IPS-18c (cell line): ENCODE results near the gene EIF5.

Experiments used
- H3K4me3 ChIP-seq: 2 replicates; pipeline ENCODE4 v1.7.0; 2013; ENCODE audit warnings: low read depth, mild to moderate bottlenecking, low read length, moderate library complexity; ENCODE audit not compliant: insufficient read depth
- H3K9me3 ChIP-seq: one replicate; pipeline ENCODE4 v1.6.1; 2013; ENCODE audit warnings: mild to moderate bottlenecking, low read length, moderate library complexity; ENCODE audit not compliant: control insufficient read depth, insufficient read depth

The EIF5 gene

GRCh38 chr14:103380719-103381377, 46.8 kb downstream of the EIF5 start:
- Histone ChIP-seq H3K4me3 (no peak overlapping the region), H3K9me3 (no peaks in the 10 kb centered on the region)

DNA sequence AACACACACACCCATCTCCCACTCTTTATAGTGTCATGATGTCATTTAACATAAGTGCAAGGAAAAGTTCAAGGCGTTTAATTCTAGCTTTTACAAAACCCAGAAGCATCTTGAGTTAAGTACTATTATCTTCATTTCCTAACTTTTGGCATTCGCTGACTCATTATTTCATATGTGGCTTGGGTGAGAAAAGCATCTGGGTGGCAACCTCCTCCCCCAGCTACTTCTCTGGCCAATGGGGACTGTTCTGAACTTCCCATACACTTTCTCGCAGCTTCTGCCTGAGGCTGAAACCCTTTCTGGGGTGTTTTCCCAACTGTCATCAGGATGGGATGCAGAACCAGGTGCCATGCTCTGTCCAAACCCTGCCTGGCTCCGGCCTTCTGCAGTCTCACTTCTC, 48.3 kb downstream of the EIF5 start:
- no peak overlapping the region for H3K4me3 ChIP-seq
- no peaks in the 10 kb centered on the region for H3K9me3 ChIP-seq

- peak overlapping the region; percentile 94 for H3K4me3 ChIP-seq
Measured at GRCh38 chr14:103384450-103385151, 50.6 kb downstream of the EIF5 start.

GRCh38 chr14:103385152-103385928, 51.3 kb downstream of the EIF5 start, which contains the start of gene MARK3:
Gene MARK3 (plus strand): TSS chr14:103385415. CDS start chr14:103386030, 615 bp downstream.
- Histone ChIP-seq H3K4me3 (peak within 1 kb of the TSS; percentile 94), H3K9me3 (no peaks in the 10 kb centered on the region)

More at GRCh38 chr14:103384450-103385151, 50.6 kb downstream of the EIF5 start:
- H3K9me3 ChIP-seq = no peaks in the 10 kb centered on the region

GRCh38 chr14:103385929-103386712, 52.1 kb downstream of the EIF5 start:
- Histone ChIP-seq H3K4me3 (peak overlapping the region; percentile 94), H3K9me3 (no peaks in the 10 kb centered on the region)

DNA sequence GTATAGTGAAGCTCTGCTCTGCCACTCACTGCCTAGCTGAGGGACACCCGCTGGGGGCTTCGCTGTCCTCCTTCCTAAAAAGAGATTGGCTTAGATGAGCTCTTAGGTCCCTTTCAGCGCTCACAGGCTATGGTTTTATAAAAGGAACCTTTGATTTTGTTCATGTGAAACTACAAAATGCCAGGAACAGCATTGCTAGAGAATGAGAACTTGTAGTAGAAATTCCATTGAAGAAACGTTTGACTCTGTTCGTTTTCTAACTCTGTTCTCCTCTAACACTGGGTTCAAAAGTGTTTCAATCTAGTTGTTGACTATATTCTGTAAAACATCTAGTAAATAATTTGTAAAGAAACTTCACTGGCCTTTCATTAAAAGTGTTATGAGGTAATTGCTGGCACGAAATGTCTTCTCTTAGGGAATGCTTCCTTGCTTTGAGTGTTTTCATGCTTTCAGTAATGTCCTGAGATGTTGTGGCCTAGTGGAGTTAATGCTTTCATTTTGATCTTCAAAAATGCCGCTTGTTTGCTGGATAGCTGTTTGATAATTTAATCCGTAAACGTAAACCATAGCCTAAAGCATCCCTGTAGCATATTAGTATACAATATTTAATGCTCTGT, 52.8 kb downstream of the EIF5 start:
- Histone ChIP-seq H3K4me3 (peak overlapping the region; percentile 94), H3K9me3 (no peaks in the 10 kb centered on the region)

GRCh38 chr14:103388664-103389063, 54.6 kb downstream of the EIF5 start:
- Histone ChIP-seq H3K9me3 (no peaks in the 10 kb centered on the region), H3K4me3 (no peak overlapping the region)

GRCh38 chr14:103390605-103391004, 56.6 kb downstream of the EIF5 start:
- no peaks in the 10 kb centered on the region for H3K9me3 ChIP-seq
- no peak overlapping the region for H3K4me3 ChIP-seq

DNA sequence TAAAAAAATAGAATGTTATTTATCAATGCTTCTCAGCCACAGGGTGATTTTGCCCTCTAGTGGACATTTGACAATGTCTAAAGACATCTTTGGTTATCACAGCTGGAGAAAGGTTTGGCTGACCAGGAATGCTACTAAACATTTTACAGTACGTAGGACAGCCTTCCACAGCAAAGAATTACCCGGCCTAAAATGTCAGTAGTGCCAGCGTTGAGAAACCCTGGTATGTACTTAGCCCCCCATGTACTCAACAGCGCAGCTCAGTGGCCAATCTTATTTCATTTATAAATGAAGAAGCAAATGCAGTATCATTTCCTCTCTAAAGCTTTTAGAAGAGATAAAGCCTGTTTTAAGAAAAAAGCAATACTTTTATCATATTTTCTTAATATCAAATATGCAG, 57.0 kb downstream of the EIF5 start:
- no peaks in the 10 kb centered on the region for H3K9me3 ChIP-seq
- H3K4me3 ChIP-seq = no peak overlapping the region

- H3K9me3 ChIP-seq = no peaks in the 10 kb centered on the region
- no peak overlapping the region for H3K4me3 ChIP-seq
Measured at GRCh38 chr14:103392106-103392505, 58.1 kb downstream of the EIF5 start.

GRCh38 chr14:103392572-103392971, 58.5 kb downstream of the EIF5 start:
- H3K4me3 ChIP-seq = no peak overlapping the region
- H3K9me3 ChIP-seq = no peaks in the 10 kb centered on the region

- Histone ChIP-seq H3K4me3 (no peak overlapping the region), H3K9me3 (no peaks in the 10 kb centered on the region)
Measured at GRCh38 chr14:103393070-103393469, 59.0 kb downstream of the EIF5 start.

DNA sequence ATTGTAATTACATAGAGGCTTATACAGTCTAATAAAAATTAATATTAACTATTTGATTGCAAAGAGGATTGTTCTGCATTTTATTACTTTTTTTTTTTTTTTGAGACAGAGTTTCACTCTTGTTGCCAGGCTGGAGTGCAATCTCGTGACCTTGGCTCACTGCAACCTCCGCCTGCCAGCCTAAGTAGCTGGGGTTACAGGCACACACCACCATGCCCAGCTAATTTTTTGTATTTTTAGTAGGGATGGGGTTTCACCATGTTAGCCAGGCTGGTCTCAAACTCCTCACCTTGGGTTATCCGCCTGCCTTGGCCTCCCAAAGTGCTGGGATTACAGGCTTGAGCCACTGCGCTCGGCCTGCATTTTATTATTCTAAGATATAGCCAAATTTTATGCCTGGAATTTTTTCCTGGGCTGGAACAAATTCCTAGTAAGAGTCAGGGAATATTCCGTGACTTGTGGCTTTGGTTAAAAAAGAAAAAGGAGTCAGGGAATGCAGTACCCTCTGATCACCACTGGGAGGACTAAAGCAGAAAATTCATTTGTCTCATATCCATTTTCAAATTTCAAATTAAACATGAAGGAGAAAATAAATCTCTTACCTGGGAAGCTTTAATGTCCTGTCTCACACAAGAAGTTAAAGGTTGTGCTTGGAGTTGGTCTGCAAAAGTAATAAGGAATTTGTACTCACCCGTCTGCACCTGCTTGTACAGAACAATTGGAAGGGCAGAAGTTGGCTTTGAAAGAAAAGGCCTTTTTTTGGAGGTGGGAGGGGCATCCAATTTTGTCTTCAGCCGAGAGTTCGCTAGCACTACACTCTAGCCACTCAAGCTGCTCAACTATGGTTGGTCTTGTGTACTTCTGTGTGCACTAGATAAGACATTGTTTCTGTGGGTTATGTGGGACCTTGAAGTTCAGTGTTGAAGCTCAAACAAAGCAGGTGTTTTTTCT, 59.9 kb downstream of the EIF5 start:
- H3K4me3 ChIP-seq = no peak overlapping the region
- no peaks in the 10 kb centered on the region for H3K9me3 ChIP-seq
